Measurements from ENCODE around the gene HLA-DMA. TPM values are rescaled to one million over a fixed set of nuclear protein-coding genes. Genes with fewer than 3 reads are reported as not detected.

HLA-DMA gene
- total and polyA plus RNA-seq, 9 of the 15 experiments (the other 6 are each of a cell fraction or from before 2014, with no cell fraction given) = 0.13 to 0.83 (median 0.51) TPM

GRCh38 chr6:32969685-32970412, 17.0 kb upstream of the HLA-DMA start (continued):
- TF ChIP-seq MEF2A (IDR thresholded peaks at IDR 0.05; ENCODE audit: control insufficient read depth, low read depth, low read length) = no peak
- TF ChIP-seq ZNF780A (CRISPR knock-in tag; IDR thresholded peaks at IDR 0.05) = 0 out of 2 replicates have a peak, but pooled peaks have one; percentile 35
- TF ChIP-seq POLR2G (IDR thresholded peaks at IDR 0.05; ENCODE audit: low read depth, low read length) = peak; percentile 77
- no peak for TF ChIP-seq PPARD (CRISPR knock-in tag; IDR thresholded peaks at IDR 0.05)
- peak; percentile 64 for TF ChIP-seq RBM39 (optimal IDR thresholded peaks at IDR 0.05; ENCODE audit: low read depth, low read length)
- peak; percentile 94 for TF ChIP-seq JUND (IDR thresholded peaks at IDR 0.05; ENCODE audit: borderline replicate concordance, low read depth, low read length)
- peak; percentile 94 for TF ChIP-seq JUND (tag; IDR thresholded peaks at IDR 0.05; ENCODE audit: borderline replicate concordance, low read depth, low read length)
- TF ChIP-seq MCM5 (IDR thresholded peaks at IDR 0.05; ENCODE audit: low read depth) = no peak
- no peak for TF ChIP-seq PATZ1 (CRISPR knock-in tag; IDR thresholded peaks at IDR 0.05; ENCODE audit: borderline replicate concordance)
- no peak for TF ChIP-seq MED1 (CRISPR knock-in tag; IDR thresholded peaks at IDR 0.05; ENCODE audit: borderline replicate concordance)
- TF ChIP-seq ATF7 (IDR thresholded peaks at IDR 0.05) = peak; percentile 74
- TF ChIP-seq SRF (CRISPR knock-in tag; IDR thresholded peaks at IDR 0.05) = peak; percentile 16 to 70; a peak in 2 of 4 replicates
- no peak for TF ChIP-seq CHAMP1 (IDR thresholded peaks at IDR 0.05)
- TF ChIP-seq MCM7 (IDR thresholded peaks at IDR 0.05) = no peak
- TF ChIP-seq CTCF (IDR thresholded peaks at IDR 0.05 in 2 of 3, conservative IDR thresholded peaks at IDR 0.05 in 1 of 3; ENCODE audit: insufficient read depth in 2 of 3, low read depth in 1 of 3, low read length in 3 of 3) = peak in 2 of 3 experiments; percentile 45 to 52; a peak in 4 of 6 replicates
- no peak; the same call in none of the 2 replicates for TF ChIP-seq GABPB1 (CRISPR knock-in tag; IDR thresholded peaks at IDR 0.05)
- peak; percentile 59 for TF ChIP-seq MEF2D (tag; conservative IDR thresholded peaks at IDR 0.05; ENCODE audit: low read depth)

Data from K562 (cell line).